Liver (tissue), 3 donors: ENCODE measurements around the gene KAZN.

Experiments used
- ATF3 ChIP-seq: IDR thresholded peaks from 2 replicates; pipeline ENCODE4 v1.6.1; 2016; ENCODE audit warnings: antibody characterized with exemption
- FOXA1 ChIP-seq: IDR thresholded peaks from 2 replicates; pipeline ENCODE4 v1.6.1; 2016; ENCODE audit warnings: antibody characterized with exemption
- GABPA ChIP-seq, 2 donors: IDR thresholded peaks in 1 of 2; conservative IDR thresholded peaks in 1 of 2; 2 replicates each; pipeline ENCODE4 v1.6.1; 2016; ENCODE audit warnings: antibody characterized with exemption in 2 of 2, mild to moderate bottlenecking in 1 of 2, moderate library complexity in 1 of 2
- HNF4A ChIP-seq, 2 donors: conservative IDR thresholded peaks; 2 replicates each; pipeline ENCODE4 v1.6.1; 2016; ENCODE audit warnings: antibody characterized with exemption in 2 of 2, mild to moderate bottlenecking in 2 of 2
- JUND ChIP-seq, 2 donors: IDR thresholded peaks; 2 replicates each; pipeline ENCODE4 v1.6.1; 2016; ENCODE audit warnings: antibody characterized with exemption in 2 of 2
- MAX ChIP-seq: IDR thresholded peaks from 2 replicates; pipeline ENCODE4 v1.6.1; 2016; ENCODE audit warnings: antibody characterized with exemption
- RAD21 ChIP-seq, 2 donors: IDR thresholded peaks; 2 replicates each; pipeline ENCODE4 v1.6.1; 2016; ENCODE audit warnings: antibody characterized with exemption in 2 of 2, mild to moderate bottlenecking in 2 of 2
- REST ChIP-seq: IDR thresholded peaks from 2 replicates; pipeline ENCODE4 v1.6.1; 2016; ENCODE audit warnings: antibody characterized with exemption, mild to moderate bottlenecking
- RXRA ChIP-seq, 2 donors: IDR thresholded peaks; 2 replicates each; pipeline ENCODE4 v1.6.1; 2017 to 2018; ENCODE audit warnings: antibody characterized with exemption in 2 of 2, mild to moderate bottlenecking in 1 of 2
- SP1 ChIP-seq: IDR thresholded peaks from 2 replicates; pipeline ENCODE4 v1.6.1; 2018; ENCODE audit warnings: antibody characterized with exemption, mild to moderate bottlenecking
- YY1 ChIP-seq: IDR thresholded peaks from 2 replicates; pipeline ENCODE4 v1.6.1; 2016; ENCODE audit warnings: antibody characterized with exemption, mild to moderate bottlenecking
- ZBTB33 ChIP-seq: IDR thresholded peaks from 2 replicates; pipeline ENCODE4 v1.6.1; 2016; ENCODE audit warnings: antibody characterized with exemption
- TF ChIP-seq, protein P1 (sequence below): fragments of 150-350 bp; IDR thresholded peaks from 2 replicates; pipeline ENCODE4 v1.5.1; 2017; ENCODE audit warnings: improper control_type of control experiment, low read depth, low read length; ENCODE audit not compliant: missing input control
- donor health status: healthy.
- donor health status: healthy.

GRCh38 chr1:15013767-15014166 is 415.3 kb downstream of the KAZN start:
- TF ChIP-seq, protein P1, sequence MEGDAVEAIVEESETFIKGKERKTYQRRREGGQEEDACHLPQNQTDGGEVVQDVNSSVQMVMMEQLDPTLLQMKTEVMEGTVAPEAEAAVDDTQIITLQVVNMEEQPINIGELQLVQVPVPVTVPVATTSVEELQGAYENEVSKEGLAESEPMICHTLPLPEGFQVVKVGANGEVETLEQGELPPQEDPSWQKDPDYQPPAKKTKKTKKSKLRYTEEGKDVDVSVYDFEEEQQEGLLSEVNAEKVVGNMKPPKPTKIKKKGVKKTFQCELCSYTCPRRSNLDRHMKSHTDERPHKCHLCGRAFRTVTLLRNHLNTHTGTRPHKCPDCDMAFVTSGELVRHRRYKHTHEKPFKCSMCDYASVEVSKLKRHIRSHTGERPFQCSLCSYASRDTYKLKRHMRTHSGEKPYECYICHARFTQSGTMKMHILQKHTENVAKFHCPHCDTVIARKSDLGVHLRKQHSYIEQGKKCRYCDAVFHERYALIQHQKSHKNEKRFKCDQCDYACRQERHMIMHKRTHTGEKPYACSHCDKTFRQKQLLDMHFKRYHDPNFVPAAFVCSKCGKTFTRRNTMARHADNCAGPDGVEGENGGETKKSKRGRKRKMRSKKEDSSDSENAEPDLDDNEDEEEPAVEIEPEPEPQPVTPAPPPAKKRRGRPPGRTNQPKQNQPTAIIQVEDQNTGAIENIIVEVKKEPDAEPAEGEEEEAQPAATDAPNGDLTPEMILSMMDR, result no peak
- TF ChIP-seq YY1, result no peak
- no peak for TF ChIP-seq REST
- no peak for TF ChIP-seq JUND (IDR thresholded peaks at IDR 0.05)
- TF ChIP-seq ATF3, result no peak
- TF ChIP-seq MAX, result no peak
- no peak for TF ChIP-seq GABPA (IDR thresholded peaks at IDR 0.05 in 1 of 2, conservative IDR thresholded peaks at IDR 0.05 in 1 of 2)
- no peak for TF ChIP-seq RXRA (IDR thresholded peaks at IDR 0.05)
- no peak for TF ChIP-seq RAD21 (IDR thresholded peaks at IDR 0.05)
- TF ChIP-seq ZBTB33, result no peak
- TF ChIP-seq HNF4A (conservative IDR thresholded peaks at IDR 0.05), result no peak
- no peak for TF ChIP-seq FOXA1
- TF ChIP-seq SP1, result no peak
